22Rv1 (cell line): ENCODE results near the gene IL1RL1.

Experiments
- ZFX ChIP-seq: fragments of 450-650 bp; IDR thresholded peaks from 2 replicates; pipeline ENCODE4 v1.6.1; 2017; ENCODE audit warnings: antibody characterized with exemption, borderline replicate concordance
- TF ChIP-seq, protein P1 (sequence below): fragments of 450-650 bp; IDR thresholded peaks from 2 replicates; pipeline ENCODE4 v1.5.1; 2017; ENCODE audit warnings: mild to moderate bottlenecking

DNA sequence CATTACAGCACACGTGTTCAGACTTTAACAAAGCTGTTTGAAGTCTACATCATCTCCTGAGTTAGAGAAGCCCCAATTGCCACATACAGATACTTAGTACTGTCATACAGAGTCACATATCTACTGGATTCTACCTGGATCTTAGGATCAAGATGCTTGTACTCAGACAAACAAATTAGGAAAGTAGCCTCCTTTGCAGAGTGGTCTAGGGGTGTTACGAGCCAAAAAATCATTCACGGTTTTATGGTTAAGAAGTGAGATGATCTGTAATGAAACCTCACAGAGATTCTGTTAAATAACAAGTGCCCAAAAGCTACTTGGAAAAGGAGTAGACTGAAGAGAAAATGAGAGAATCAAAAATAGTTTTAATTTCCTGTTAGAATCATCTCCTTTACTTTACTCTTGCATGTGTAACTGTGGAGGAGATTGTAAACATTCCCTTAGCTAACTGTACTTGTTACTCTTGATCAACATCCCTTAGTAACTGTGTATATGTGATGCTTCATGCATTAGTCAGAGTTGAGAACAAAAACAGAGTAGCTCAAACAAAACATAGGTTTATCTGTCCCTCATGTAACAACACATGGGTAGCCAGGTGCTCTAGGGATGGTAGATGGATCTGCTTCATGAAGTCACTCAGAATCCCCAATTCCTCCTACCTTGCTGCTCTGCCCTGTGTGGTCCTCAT, 16.4 kb upstream of the IL1RL1 start:
- TF ChIP-seq, protein P1, sequence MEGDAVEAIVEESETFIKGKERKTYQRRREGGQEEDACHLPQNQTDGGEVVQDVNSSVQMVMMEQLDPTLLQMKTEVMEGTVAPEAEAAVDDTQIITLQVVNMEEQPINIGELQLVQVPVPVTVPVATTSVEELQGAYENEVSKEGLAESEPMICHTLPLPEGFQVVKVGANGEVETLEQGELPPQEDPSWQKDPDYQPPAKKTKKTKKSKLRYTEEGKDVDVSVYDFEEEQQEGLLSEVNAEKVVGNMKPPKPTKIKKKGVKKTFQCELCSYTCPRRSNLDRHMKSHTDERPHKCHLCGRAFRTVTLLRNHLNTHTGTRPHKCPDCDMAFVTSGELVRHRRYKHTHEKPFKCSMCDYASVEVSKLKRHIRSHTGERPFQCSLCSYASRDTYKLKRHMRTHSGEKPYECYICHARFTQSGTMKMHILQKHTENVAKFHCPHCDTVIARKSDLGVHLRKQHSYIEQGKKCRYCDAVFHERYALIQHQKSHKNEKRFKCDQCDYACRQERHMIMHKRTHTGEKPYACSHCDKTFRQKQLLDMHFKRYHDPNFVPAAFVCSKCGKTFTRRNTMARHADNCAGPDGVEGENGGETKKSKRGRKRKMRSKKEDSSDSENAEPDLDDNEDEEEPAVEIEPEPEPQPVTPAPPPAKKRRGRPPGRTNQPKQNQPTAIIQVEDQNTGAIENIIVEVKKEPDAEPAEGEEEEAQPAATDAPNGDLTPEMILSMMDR, result no peak
- no peak for TF ChIP-seq ZFX
